ENCODE results near the gene GPC5.
"Not testable (repeated sequence)": the region's sequence is repeated elsewhere in the genome, so short reads cannot be mapped to it uniquely, and the experiment has no call there.

GPC5 gene

GRCh38 chr13:91767651-91768050 is 369.2 kb downstream of the GPC5 start:
- no peak for DNase-seq

- no peak for DNase-seq
Measured at GRCh38 chr13:91768746-91769145, 370.3 kb downstream of the GPC5 start.

- no peak for DNase-seq
Measured at GRCh38 chr13:91771229-91771628, 372.8 kb downstream of the GPC5 start.

- DNase-seq: no peak
Measured at GRCh38 chr13:91773591-91774227, 375.3 kb downstream of the GPC5 start.

GRCh38 chr13:91774397-91774796 is 376.0 kb downstream of the GPC5 start:
- DNase-seq: no peak

- no peak for DNase-seq
Measured at GRCh38 chr13:91776611-91777193, 378.3 kb downstream of the GPC5 start.

GRCh38 chr13:91778123-91778522 is 379.7 kb downstream of the GPC5 start:
- no peak for DNase-seq

GRCh38 chr13:91781982-91782691 is 383.7 kb downstream of the GPC5 start:
- peak in 14 of 58 donors; percentile 0 to 52 (median 8) for DNase-seq

GRCh38 chr13:91785431-91786119 is 387.2 kb downstream of the GPC5 start:
- no peak for DNase-seq

GRCh38 chr13:91792054-91792453 is 393.6 kb downstream of the GPC5 start:
- no peak for DNase-seq

- DNase-seq: no peak
Measured at GRCh38 chr13:91797567-91797966, 399.1 kb downstream of the GPC5 start.

- DNase-seq: not testable (repeated sequence)
Measured at GRCh38 chr13:91798338-91798737, 399.9 kb downstream of the GPC5 start.

GRCh38 chr13:91801772-91802171 is 403.4 kb downstream of the GPC5 start:
- DNase-seq: not testable (repeated sequence)

- no peak for DNase-seq
Measured at GRCh38 chr13:91802957-91803356, 404.5 kb downstream of the GPC5 start.

- DNase-seq: peak in 4 of 58 donors; percentile 7 to 37 (median 20)
Measured at GRCh38 chr13:91804724-91805123, 406.3 kb downstream of the GPC5 start.

GRCh38 chr13:91805605-91806004 is 407.2 kb downstream of the GPC5 start:
- DNase-seq: peak in 1 of 58 donors; percentile 11

GRCh38 chr13:91809161-91809560 is 410.7 kb downstream of the GPC5 start:
- DNase-seq: no peak

- DNase-seq: peak in 2 of 58 donors; percentile 1 to 8
Measured at GRCh38 chr13:91813253-91813652, 414.8 kb downstream of the GPC5 start.

GRCh38 chr13:91816263-91816807 is 417.9 kb downstream of the GPC5 start:
- DNase-seq: no peak

GRCh38 chr13:91817250-91817649 is 418.8 kb downstream of the GPC5 start:
- DNase-seq: peak in 1 of 58 donors; percentile 8

GRCh38 chr13:91824416-91824815 is 426.0 kb downstream of the GPC5 start:
- DNase-seq: no peak

- no peak for DNase-seq
Measured at GRCh38 chr13:91825516-91825915, 427.1 kb downstream of the GPC5 start.

Data from anterior cingulate cortex (tissue), 58 donors.